DMS114 treated with DMSO at 0.1 percent for 48 hours (cell line): ENCODE data around the gene ZNF319.
A peak's percentile ranks its signal among the peaks of the same experiment; 100 is the strongest.
"Not testable (repeated sequence)": the region's sequence is repeated elsewhere in the genome, so short reads cannot be mapped to it uniquely, and the experiment has no call there.

ENCODE experiments used
- DNase-seq: peaks from one replicate; lab custom pipeline; 2025; ENCODE audit not compliant: unreplicated experiment; lab: John Stamatoyannopoulos, UW

The ZNF319 gene

GRCh38 chr16:58022601-58023371 lies 22.3 kb upstream of the ZNF319 start:
- no peak for DNase-seq

GRCh38 chr16:58021661-58022551 lies 21.4 kb upstream of the ZNF319 start:
- DNase-seq, result no peak

- peak; percentile 60 for DNase-seq
Measured at GRCh38 chr16:58020628-58021521, 20.4 kb upstream of the ZNF319 start.

- DNase-seq, result no peak
Measured at GRCh38 chr16:58019866-58020538, 19.5 kb upstream of the ZNF319 start.

GRCh38 chr16:58018803-58019202 lies 18.3 kb upstream of the ZNF319 start:
- no peak for DNase-seq

- DNase-seq, result no peak
Measured at GRCh38 chr16:58016840-58017446, 16.5 kb upstream of the ZNF319 start.

- DNase-seq, result no peak
Measured at GRCh38 chr16:58013201-58013956, 12.9 kb upstream of the ZNF319 start.

- no peak for DNase-seq
Measured at GRCh38 chr16:58012481-58012880, 12.0 kb upstream of the ZNF319 start.

- no peak for DNase-seq
Measured at GRCh38 chr16:58011652-58012051, 11.2 kb upstream of the ZNF319 start.

- DNase-seq, result no peak
Measured at GRCh38 chr16:58010886-58011285, 10.4 kb upstream of the ZNF319 start.

GRCh38 chr16:58009856-58010416 lies 9.5 kb upstream of the ZNF319 start:
- no peak for DNase-seq

- DNase-seq, result not testable (repeated sequence)
Measured at GRCh38 chr16:58004736-58005135, 4.3 kb upstream of the ZNF319 start.

GRCh38 chr16:58002936-58003335 lies 2.5 kb upstream of the ZNF319 start:
- no peak for DNase-seq

- no peak for DNase-seq
Measured at GRCh38 chr16:58002416-58002800, 1.9 kb upstream of the ZNF319 start.

GRCh38 chr16:58001781-58002415 lies 1.4 kb upstream of the ZNF319 start:
- no peak for DNase-seq

GRCh38 chr16:58000706-58001676 lies 519 bp upstream of the ZNF319 start, which contains the start of gene USB1:
Gene USB1, plus strand, starts transcription at chr16:58001407. Its CDS starts 77 bp downstream, at chr16:58001484.
- DNase-seq, result peak; percentile 70

- DNase-seq, result no peak
Measured at GRCh38 chr16:57999366-57999970, 1.0 kb downstream of the ZNF319 start.
